ENCODE measurements around the gene FGFRL1. TPM values are rescaled to one million over a fixed set of nuclear protein-coding genes. Genes with fewer than 3 reads are reported as not detected.

FGFRL1 gene
- total and polyA plus RNA-seq, 2 of the 13 experiments (the other 11 are each of a cell fraction or from before 2014, with no cell fraction given): 19.1 to 30.6 TPM

GRCh38 chr4:993111-994029 is 18.1 kb upstream of the FGFRL1 start, which contains the start of gene SLC26A1 (continued):
- TF ChIP-seq NFAT5 (CRISPR knock-in tag; IDR thresholded peaks at IDR 0.05): no peak; the same call in 1 of the 2 replicates
- TF ChIP-seq HMG20A (CRISPR knock-in tag; IDR thresholded peaks at IDR 0.05; ENCODE audit: borderline replicate concordance): no peak; the same call in 1 of the 2 replicates
- peak; percentile 100 for TF ChIP-seq MAFF (IDR thresholded peaks at IDR 0.05; ENCODE audit: low read depth, low read length)
- no peak; the same call in 1 of the 2 replicates for TF ChIP-seq IKZF5 (CRISPR knock-in tag; IDR thresholded peaks at IDR 0.05)
- TF ChIP-seq ZNF619 (CRISPR knock-in tag; IDR thresholded peaks at IDR 0.05): no peak
- TF ChIP-seq CREB3 (CRISPR knock-in tag; IDR thresholded peaks at IDR 0.05): 0 out of 2 replicates have a peak, but pooled peaks have one; percentile 21
- no peak for TF ChIP-seq RNF219 (CRISPR knock-in tag; IDR thresholded peaks at IDR 0.05)
- no peak for TF ChIP-seq ZNF839 (CRISPR knock-in tag; IDR thresholded peaks at IDR 0.05; ENCODE audit: borderline replicate concordance)
- TF ChIP-seq SIX4 (CRISPR knock-in tag; IDR thresholded peaks at IDR 0.05): peak; percentile 41; the same call in 1 of the 2 replicates
- no peak for TF ChIP-seq ZNF576 (CRISPR knock-in tag; IDR thresholded peaks at IDR 0.05)
- TF ChIP-seq CHD2 (IDR thresholded peaks at IDR 0.05; ENCODE audit: low read depth, low read length): peak; percentile 52
- no peak for TF ChIP-seq ZNF776 (CRISPR knock-in tag; IDR thresholded peaks at IDR 0.05)
- TF ChIP-seq ZNF431 (CRISPR knock-in tag; IDR thresholded peaks at IDR 0.05; ENCODE audit: borderline replicate concordance, low read depth): no peak
- TF ChIP-seq ZFP36L2 (CRISPR knock-in tag; IDR thresholded peaks at IDR 0.05): no peak
- TF ChIP-seq ZNF800 (CRISPR knock-in tag; IDR thresholded peaks at IDR 0.05): no peak; the same call in 1 of the 2 replicates
- no peak; the same call in 1 of the 2 replicates for TF ChIP-seq SALL1 (CRISPR knock-in tag; IDR thresholded peaks at IDR 0.05)

Measured in HepG2 (cell line).